HepG2 (cell line): ENCODE measurements around the gene RNF38. TPM values are rescaled to one million over a fixed set of nuclear protein-coding genes. Genes with fewer than 3 reads are reported as not detected.

Source experiments
- POLR2A ChIP-seq, 2 experiments: IDR thresholded peaks; 2 replicates each; pipeline ENCODE4 v1.6.1; 2011; ENCODE audit warnings: low read depth in 2 of 2, low read length in 2 of 2, mild to moderate bottlenecking in 1 of 2, moderate library complexity in 1 of 2; ENCODE audit not compliant: insufficient read depth in 1 of 2
- POLR2G ChIP-seq: fragments of 200-400 bp; formaldehyde crosslinking; IDR thresholded peaks from 2 replicates; pipeline ENCODE4 v1.6.1; 2018; ENCODE audit warnings: mild to moderate bottlenecking, low read depth, low read length, moderate library complexity
- SIN3A ChIP-seq: IDR thresholded peaks from 2 replicates; pipeline ENCODE4 v1.6.1; 2011; ENCODE audit warnings: low read depth, mild to moderate bottlenecking, control low read depth, low read length, borderline replicate concordance
- SP1 ChIP-seq, 2 experiments: fragments of 450-650 bp in 1 of 2; sonication (generic) in 1 of 2; formaldehyde crosslinking in 1 of 2; IDR thresholded peaks; 2 replicates each; pipeline versions ENCODE4 v1.4.0 to v1.6.1; 2016 to 2020; ENCODE audit warnings: missing genetic modification reagents in 1 of 2
- ZNF17 ChIP-seq: sonication (generic); formaldehyde crosslinking; IDR thresholded peaks from 2 replicates; pipeline ENCODE4 v1.5.0; 2020; ENCODE audit warnings: mild to moderate bottlenecking, missing genetic modification reagents
- ZNF510 ChIP-seq: sonication (generic); formaldehyde crosslinking; IDR thresholded peaks from 2 replicates; pipeline ENCODE4 v1.4.0; 2020; ENCODE audit warnings: low read depth, mild to moderate bottlenecking, missing genetic modification reagents
- ZNF567 ChIP-seq: sonication (generic); formaldehyde crosslinking; IDR thresholded peaks from 2 replicates; pipeline ENCODE4 v1.8.1; 2023; ENCODE audit warnings: mild to moderate bottlenecking, missing genetic modification reagents, borderline replicate concordance
- ZNF790 ChIP-seq: sonication (generic); formaldehyde crosslinking; IDR thresholded peaks from 2 replicates; pipeline ENCODE4 v1.8.0; 2022; ENCODE audit warnings: missing genetic modification reagents, mild to moderate bottlenecking, borderline replicate concordance
- ZSCAN25 ChIP-seq: sonication (generic); formaldehyde crosslinking; IDR thresholded peaks from 2 replicates; pipeline ENCODE4 v1.8.0; 2022; ENCODE audit warnings: mild to moderate bottlenecking, missing genetic modification reagents
- polyA plus RNA-seq, 8 experiments: library from polyadenylated mRNA; depleted of rRNA in 3 of 8; stranded (reverse) in 7 of 8; unstranded in 1 of 8; fragments of >200 nt; fragmentation: Illumina TruSeq in 4 of 8; extraction: Trizol in 4 of 8; gene quantifications; 2 replicates each; pipeline versions ENCODE4 v1.2.1 to v1.2.3, GENCODE V29; 2011 to 2016; ENCODE audit warnings: low read depth in 4 of 8, missing spikeins in 1 of 8, mixed read lengths in 1 of 8; ENCODE audit not compliant: insufficient read depth in 1 of 8
- total RNA-seq, 5 experiments: library from RNA; depleted of rRNA; stranded (reverse); fragments of >200 nt; fragmentation: Illumina TruSeq; extraction: Trizol; gene quantifications; 2 replicates each; pipeline ENCODE4 v1.2.3, GENCODE V29; 2016; ENCODE audit warnings: low read depth in 1 of 5
- TF ChIP-seq, protein P1 (sequence below): sonication (generic); formaldehyde crosslinking; IDR thresholded peaks from 2 replicates; pipeline ENCODE4 v1.5.1; 2020; ENCODE audit warnings: missing genetic modification reagents, mild to moderate bottlenecking, borderline replicate concordance
- TF ChIP-seq, protein P2 (sequence below): sonication (generic); formaldehyde crosslinking; IDR thresholded peaks from 2 replicates; pipeline ENCODE4 v1.8.0; 2022; ENCODE audit warnings: mild to moderate bottlenecking, missing genetic modification reagents

Gene RNF38
- total and polyA plus RNA-seq, 2 of the 13 experiments (the other 11 are each of a cell fraction or from before 2014, with no cell fraction given), result 9.1 to 32.1 TPM

DNA sequence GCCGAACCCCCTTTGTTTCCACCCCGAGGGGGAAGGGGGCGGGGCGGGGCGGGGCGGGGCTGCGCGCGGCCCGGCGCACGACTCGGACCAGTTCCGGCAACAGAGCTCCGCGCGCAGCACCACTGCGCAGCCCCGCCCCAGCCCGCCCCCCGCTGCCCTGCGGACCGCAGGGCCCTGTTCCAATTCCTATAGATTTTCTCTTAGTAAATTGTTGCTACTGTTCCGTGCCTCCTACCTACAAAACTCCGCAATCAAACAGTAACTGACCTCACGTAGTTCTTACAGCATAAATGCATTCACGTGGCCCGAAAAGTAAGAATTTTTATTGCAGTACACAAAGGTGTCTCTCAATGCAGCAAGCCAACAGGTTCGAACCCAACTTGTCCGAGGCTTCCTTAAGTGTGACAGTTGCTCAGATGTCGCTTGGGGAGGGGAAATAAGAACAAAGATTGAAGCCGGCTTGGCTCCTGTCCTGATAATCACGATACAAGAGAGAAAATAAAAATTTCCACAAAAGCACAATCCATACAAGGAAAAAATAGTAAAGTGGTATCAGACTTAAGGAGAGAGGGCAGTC lies 1.2 kb upstream of the RNF38 start (continued):
- TF ChIP-seq, protein P1, sequence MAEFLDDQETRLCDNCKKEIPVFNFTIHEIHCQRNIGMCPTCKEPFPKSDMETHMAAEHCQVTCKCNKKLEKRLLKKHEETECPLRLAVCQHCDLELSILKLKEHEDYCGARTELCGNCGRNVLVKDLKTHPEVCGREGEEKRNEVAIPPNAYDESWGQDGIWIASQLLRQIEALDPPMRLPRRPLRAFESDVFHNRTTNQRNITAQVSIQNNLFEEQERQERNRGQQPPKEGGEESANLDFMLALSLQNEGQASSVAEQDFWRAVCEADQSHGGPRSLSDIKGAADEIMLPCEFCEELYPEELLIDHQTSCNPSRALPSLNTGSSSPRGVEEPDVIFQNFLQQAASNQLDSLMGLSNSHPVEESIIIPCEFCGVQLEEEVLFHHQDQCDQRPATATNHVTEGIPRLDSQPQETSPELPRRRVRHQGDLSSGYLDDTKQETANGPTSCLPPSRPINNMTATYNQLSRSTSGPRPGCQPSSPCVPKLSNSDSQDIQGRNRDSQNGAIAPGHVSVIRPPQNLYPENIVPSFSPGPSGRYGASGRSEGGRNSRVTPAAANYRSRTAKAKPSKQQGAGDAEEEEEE (CRISPR knock-in tag), result no peak
- TF ChIP-seq, protein P2, sequence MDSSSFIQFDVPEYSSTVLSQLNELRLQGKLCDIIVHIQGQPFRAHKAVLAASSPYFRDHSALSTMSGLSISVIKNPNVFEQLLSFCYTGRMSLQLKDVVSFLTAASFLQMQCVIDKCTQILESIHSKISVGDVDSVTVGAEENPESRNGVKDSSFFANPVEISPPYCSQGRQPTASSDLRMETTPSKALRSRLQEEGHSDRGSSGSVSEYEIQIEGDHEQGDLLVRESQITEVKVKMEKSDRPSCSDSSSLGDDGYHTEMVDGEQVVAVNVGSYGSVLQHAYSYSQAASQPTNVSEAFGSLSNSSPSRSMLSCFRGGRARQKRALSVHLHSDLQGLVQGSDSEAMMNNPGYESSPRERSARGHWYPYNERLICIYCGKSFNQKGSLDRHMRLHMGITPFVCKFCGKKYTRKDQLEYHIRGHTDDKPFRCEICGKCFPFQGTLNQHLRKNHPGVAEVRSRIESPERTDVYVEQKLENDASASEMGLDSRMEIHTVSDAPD (CRISPR knock-in tag), result no peak
- 0 out of 2 replicates have a peak, but pooled peaks have one; percentile 12 for TF ChIP-seq SIN3A
- no peak for TF ChIP-seq ZNF17
- no peak for TF ChIP-seq SP1 (IDR thresholded peaks at IDR 0.05)
- 0 out of 2 replicates have a peak, but pooled peaks have one; percentile 4 for TF ChIP-seq SP1 (CRISPR knock-in tag; IDR thresholded peaks at IDR 0.05)
- no peak for TF ChIP-seq ZNF567 (CRISPR knock-in tag)
- no peak for TF ChIP-seq ZSCAN25
- 0 out of 2 replicates have a peak, but pooled peaks have one; percentile 70 for TF ChIP-seq ZNF510 (CRISPR knock-in tag)
- 0 out of 2 replicates have a peak, but pooled peaks have one; percentile 3 for TF ChIP-seq POLR2G
- TF ChIP-seq POLR2A (IDR thresholded peaks at IDR 0.05; ENCODE audit: insufficient read depth in 1 of 2, low read depth in 2 of 2, low read length in 2 of 2), result peak in 1 of 2 experiments; percentile 1; a peak in 1 of 4 replicates
- TF ChIP-seq ZNF790 (CRISPR knock-in tag), result 0 out of 2 replicates have a peak, but pooled peaks have one; percentile 23
